TTC549 (cell line): Measurements from ENCODE around the gene RRBP1.

Experiments
- FAIRE-seq: peaks from 2 replicates; lab custom pipeline; 2012; peaks lifted over from hg19 to GRCh38; lab: Jason Lieb, UNC

Gene RRBP1

DNA sequence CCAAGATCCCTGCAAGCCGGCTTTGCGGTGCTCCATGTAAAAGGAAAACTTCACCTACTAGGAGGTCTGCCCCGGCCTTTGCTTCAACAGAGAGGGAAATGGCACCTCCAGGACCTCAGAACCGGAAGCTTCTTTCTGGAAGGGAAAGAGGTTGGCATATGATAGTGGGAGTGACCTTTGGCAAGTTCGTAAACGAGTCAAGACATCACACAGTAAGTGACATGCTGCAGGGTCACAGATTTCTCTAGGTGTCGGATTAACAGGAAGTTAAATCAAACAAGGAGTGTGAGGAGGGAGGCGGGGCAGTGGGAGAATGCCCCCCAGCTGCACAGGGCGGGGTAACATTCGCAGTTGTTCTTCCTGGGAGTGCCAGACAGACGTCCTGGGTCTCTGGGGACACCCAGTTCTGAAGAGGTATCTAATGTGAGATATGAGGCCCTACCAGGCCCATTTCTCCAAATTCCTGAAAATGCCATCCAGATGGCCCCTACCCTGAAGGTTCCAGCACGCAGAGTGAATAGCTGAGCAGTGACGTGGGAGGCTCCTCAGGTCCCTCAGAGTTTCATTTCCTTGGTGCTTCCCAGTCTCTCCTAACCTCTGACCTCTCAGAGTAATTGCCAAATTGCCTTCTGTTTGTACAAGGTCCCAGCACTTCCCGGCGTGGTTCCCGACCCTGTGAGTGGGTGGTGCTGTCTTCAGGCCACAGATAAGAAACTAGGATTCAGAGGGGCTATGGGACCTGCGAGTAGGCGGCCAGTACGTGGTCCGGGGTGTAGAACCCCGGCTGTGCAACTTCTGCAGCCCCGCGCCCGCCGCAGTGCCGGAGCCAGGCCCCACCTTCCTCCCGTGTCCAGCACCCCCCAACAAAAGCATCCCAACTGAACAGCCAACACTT lies 1.9 kb downstream of the RRBP1 start:
- no peak for FAIRE-seq

DNA sequence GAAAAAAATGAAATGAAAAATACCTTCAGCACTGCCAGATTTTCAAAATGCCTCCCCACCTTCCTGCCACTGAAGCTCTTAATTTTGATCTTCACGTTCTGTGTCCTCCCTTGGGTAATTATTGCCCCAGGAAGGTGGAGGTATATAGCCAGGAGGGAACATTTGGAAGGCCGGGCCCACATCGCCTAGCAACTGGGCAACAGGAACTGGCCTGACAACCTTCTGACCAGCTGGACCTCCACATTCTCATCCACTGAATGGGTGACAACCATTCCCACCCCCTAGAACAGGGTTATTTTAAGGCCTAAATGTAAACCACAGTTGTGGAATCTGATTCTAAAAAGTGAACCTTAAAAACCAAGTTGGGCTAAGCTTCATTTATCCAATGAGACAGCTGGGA lies 3.2 kb downstream of the RRBP1 start:
- no peak for FAIRE-seq

DNA sequence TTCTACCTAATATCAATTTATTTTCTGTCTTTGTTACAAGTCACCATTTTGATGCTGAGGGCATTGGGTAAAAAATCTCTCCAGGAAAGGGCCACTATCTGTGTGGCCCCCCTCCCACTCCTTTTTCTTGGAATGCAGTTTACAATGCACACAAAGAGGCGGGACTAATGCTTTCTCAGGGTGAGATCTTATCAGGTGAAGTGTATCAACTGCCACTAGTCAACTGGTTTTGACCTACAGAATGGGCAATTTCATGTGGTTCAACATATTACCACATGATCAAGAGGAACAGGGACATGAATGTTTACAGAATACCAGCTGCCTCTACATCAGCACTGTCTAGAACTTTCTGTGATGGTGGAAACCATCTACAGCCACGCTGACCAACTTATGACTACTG lies 3.7 kb downstream of the RRBP1 start:
- FAIRE-seq: no peak

DNA sequence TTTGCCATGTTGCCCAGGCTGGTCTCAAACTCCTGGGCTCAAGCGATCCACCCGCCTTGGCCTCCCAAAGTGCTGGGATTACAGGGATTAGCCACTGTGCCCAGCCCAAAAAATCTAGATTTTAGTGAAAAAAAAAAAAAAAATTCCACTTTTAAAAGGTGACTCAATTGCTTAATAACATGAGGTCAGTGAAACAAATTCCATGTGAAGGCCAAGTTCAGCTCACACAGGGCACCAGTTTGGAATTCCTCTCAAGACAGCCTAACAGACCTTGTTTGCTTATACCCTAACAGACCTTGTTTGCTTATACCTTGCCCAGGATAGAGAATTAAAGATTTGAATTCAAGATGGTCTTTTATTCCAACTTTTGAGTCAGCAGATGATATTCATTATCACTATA lies 5.1 kb downstream of the RRBP1 start:
- no peak for FAIRE-seq

GRCh38 chr20:17676378-17676759 lies 5.7 kb downstream of the RRBP1 start:
- FAIRE-seq: no peak

GRCh38 chr20:17675519-17676377 lies 6.3 kb downstream of the RRBP1 start:
- no peak for FAIRE-seq

DNA sequence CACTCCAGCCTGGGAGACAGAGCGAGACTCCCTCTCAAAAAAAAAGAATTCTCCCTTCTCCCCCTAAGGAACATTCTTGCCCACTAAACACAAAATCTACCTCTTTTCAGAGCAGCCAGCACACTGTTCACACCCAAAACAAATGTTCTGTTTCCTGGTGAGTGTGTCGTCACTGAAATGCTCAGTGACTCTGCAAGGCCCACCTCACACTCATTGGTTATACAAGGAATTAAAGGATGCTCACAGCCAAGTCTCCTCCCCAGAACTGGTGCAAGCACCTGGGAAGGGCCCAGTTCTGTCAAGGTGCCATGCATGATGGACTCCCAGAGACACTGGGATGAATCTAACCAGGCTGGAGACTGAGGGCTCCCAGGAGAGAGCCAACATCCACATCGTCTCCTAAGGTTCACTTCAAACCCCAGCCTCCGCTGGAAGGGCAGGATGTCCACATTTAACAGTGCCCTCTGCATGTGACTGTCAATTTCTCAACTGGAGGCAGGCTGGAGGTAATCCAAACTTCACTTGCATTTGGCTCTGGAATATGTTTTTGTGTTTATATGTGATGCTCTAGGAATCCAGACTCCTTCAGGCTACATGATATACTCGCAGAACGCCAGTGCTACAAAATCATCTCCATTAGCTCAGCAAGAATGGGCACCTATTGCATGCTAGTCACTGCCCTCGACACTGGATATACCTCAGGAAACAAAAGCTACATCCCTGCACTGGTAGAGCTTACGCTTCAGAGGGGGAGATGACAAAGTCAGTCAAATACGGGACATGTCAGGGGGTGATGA lies 7.1 kb downstream of the RRBP1 start:
- no peak for FAIRE-seq

DNA sequence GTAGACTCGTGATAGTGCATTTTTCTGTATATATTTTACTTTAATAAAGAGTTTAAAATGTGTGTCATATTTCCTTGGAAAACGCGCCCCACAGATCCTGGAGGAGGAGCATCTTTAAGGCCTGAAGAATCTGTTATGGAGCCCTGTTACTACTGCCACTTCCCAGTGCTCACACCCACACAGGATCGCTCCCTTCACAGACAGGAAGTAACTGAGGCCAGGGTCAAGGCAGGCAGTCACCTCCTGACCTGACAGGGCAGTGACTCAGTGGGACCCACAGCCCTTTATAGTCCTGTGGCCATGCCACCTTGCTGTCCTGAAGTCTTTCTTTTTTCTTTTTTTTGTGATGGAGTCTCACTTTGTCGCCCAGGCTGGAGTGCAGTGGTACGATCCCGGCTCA lies 9.0 kb downstream of the RRBP1 start:
- FAIRE-seq: no peak

- no peak for FAIRE-seq
These were observed 10.5 kb downstream of the RRBP1 start for GRCh38 chr20:17671565-17671964.

- FAIRE-seq: no peak
These were observed 11.0 kb downstream of the RRBP1 start for GRCh38 chr20:17671011-17671410.

GRCh38 chr20:17669306-17669931 lies 12.6 kb downstream of the RRBP1 start:
- no peak for FAIRE-seq

DNA sequence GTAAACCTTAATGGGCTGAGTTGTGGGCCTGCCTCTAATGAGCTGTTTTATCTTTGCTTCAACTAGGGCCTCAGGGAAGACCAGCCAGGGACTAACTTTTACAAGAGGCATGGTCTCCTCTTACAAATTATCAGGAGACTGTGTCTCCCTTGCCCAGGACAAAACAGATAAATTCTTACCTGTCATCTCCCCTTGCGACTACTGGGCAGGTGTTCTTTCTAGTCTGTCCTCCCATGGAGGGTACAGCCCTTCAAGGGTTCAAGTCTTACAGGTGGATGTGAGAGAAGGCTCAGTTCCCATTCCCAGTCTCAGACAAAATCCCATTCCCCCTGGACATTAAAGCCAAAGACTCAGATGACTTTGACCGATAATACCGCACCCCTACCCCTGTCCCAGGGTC lies 13.6 kb downstream of the RRBP1 start:
- no peak for FAIRE-seq

GRCh38 chr20:17667445-17667844 lies 14.6 kb downstream of the RRBP1 start:
- FAIRE-seq: no peak

GRCh38 chr20:17666481-17666880 lies 15.6 kb downstream of the RRBP1 start:
- FAIRE-seq: no peak

DNA sequence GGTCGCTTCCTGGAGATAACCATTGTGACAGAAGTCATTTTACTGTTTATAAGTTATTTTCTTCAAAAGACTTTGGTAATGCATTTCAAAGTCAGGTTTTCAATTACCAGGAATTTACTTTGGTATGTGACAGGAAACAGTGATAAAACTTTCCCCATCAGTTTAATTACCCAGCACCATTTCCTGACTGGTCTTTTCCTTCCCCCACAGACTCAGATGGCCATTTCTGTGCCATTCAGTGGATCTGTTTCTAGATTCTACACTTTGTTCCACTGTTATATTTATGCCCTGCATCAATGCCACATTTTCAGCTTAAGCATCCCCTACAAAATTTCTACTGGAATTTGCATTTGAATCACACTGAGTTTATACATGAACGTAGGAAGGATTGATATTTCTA lies 16.3 kb downstream of the RRBP1 start:
- FAIRE-seq: no peak

DNA sequence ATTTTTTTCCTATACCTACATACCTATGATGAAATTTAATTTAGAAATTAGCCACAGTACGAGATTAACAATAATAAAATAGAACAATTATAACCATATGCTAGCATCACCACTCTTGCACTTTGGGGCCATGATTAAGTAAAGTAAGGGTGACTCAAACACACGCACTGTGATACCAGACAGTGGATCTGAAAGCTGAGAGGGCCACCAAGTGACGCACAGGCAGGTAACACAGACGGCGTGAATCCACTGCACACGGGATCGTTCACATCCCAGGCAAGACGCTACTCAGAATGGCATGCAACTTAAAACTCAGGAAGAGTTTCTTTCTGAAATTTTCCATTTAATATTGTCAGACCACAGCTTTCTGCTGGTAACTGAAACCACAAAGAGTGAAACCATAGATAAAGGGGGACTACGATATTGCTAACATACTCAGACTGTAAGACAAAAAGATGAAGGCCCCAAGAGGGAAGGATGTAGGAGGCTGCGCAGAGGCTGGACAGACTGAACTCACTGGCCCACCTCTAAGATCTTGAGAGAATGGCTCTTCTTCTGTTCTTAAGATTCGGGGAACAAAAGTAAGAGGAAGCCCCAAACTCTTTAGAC lies 17.9 kb downstream of the RRBP1 start:
- no peak for FAIRE-seq

GRCh38 chr20:17663486-17663885 lies 18.6 kb downstream of the RRBP1 start:
- no peak for FAIRE-seq

DNA sequence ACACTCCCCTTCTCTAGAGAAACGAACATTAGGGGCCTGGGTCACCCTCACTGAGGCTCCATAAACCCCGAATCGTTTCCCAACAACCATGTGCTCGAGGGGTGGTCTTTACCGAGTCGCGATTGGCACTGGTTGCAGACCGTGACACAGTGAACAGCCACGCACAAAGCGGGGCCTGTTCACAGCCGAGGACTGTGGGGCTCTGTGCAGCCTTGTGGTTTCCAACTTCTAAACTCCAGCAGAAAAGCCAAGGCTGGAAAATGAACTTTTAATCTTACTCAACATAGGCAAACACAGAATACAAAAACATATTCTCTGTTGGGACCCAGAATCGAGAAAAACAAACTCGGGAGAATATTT lies 19.0 kb downstream of the RRBP1 start:
- FAIRE-seq: no peak

- FAIRE-seq: no peak
These were observed 19.6 kb downstream of the RRBP1 start for GRCh38 chr20:17662333-17663039.

DNA sequence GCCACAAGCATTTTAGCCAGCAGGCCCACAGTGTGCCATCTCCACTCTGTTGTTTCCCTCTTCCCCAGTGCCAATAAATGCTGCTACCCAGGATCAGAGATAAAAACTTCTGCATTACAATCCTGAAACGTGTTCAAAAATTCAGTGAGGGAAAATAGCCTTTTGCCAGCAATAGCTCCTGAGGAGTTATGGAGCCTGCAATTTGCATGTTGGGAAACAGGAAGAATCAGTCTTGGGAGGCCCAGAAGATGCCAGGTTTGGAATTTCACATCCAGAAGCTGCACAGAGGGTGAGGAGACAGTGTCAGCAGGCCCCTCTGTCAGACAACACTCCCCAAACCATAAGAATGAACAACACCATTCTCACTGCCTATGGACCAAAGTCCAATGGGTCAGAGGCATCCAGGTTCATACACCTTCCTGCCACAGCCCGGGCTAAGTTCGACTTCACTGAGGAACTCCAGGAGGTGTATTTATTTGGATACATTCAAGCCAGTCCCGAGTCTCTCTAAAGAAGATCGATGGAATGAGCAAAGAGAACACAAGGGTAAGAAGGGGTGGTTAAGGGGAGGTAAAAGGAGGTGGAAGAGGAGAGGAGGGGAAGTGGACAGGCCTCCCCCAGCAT lies 20.8 kb downstream of the RRBP1 start:
- FAIRE-seq: no peak

GRCh38 chr20:17660667-17661066 lies 21.4 kb downstream of the RRBP1 start:
- no peak for FAIRE-seq
